Stomach (tissue), 9 donors: ENCODE data around the gene NXPH1. TPM values are rescaled to one million over a fixed set of nuclear protein-coding genes. Genes with fewer than 3 reads are reported as not detected.

Experiments
- DNase-seq, 2 donors: peaks; one replicate each; pipeline versions ENCODE4 v3.0.0 to v3.0.0-alpha.2; 2013 to 2019
- H3K27ac ChIP-seq, 5 donors: fragments of 200-600 bp in 4 of 5; sonication (generic) in 4 of 5; one replicate each; pipeline ENCODE4 v1.5.1; 2013 to 2019; ENCODE audit warnings: mild to moderate bottlenecking in 1 of 5, moderate library complexity in 1 of 5
- H3K27me3 ChIP-seq, 3 donors: fragments of 200-600 bp; sonication (generic); one replicate each; pipeline ENCODE4 v1.5.1; 2017 to 2019; ENCODE audit warnings: mixed run types in 1 of 3
- H3K36me3 ChIP-seq, 4 donors: fragments of 200-600 bp; sonication (generic); 1 replicate in 3 of 4; 2 replicates in 1 of 4; pipeline ENCODE4 v1.5.1; 2016 to 2019
- H3K4me1 ChIP-seq, 4 donors: fragments of 200-600 bp; sonication (generic); one replicate each; pipeline ENCODE4 v1.5.1; 2016 to 2019
- H3K4me3 ChIP-seq, 4 donors: fragments of 200-600 bp; sonication (generic) in 3 of 4; one replicate each; pipeline ENCODE4 v1.5.1; 2016 to 2019; ENCODE audit warnings: mild to moderate bottlenecking in 1 of 4
- H3K9me3 ChIP-seq, 4 donors: fragments of 200-600 bp; sonication (generic); one replicate each; pipeline ENCODE4 v1.5.1; 2016 to 2019
- CTCF ChIP-seq, 7 experiments: fragments of 450-650 bp in 4 of 7; fragments of 200-600 bp in 3 of 7; sonication (generic) in 3 of 7; IDR thresholded peaks; one replicate each; pipeline ENCODE4 v1.5.1; 2016 to 2019; ENCODE audit warnings: antibody characterized with exemption in 7 of 7, control low read depth in 2 of 7, mild to moderate bottlenecking in 1 of 7
- EP300 ChIP-seq: sonication (generic); formaldehyde crosslinking; IDR thresholded peaks from one replicate; pipeline ENCODE4 v1.6.1; 2017; ENCODE audit warnings: antibody characterized with exemption
- POLR2A ChIP-seq, 4 donors: fragments of 450-650 bp; IDR thresholded peaks; one replicate each; pipeline ENCODE4 v1.6.1; 2016; ENCODE audit warnings: antibody characterized with exemption in 4 of 4, control low read depth in 2 of 4, mild to moderate bottlenecking in 1 of 4, moderate library complexity in 1 of 4
- POLR2AphosphoS5 ChIP-seq, 3 donors: sonication (generic); formaldehyde crosslinking; IDR thresholded peaks; one replicate each; pipeline ENCODE4 v1.6.1; 2016; ENCODE audit warnings: antibody characterized with exemption in 3 of 3
- WGBS, 5 donors: extraction: QIAGEN DNeasy Blood & Tissue Kit in 3 of 5; methylation state at CpG; one replicate each; pipeline versions ENCODE4 v1.1.5 to v1.1.7; 2013 to 2018; 5-methylcytosine and 5-hydroxymethylcytosine counted together
- intact Hi-C: fragments of 100-400 bp; cut with DNase I; formaldehyde crosslinking; loops from one replicate; pipeline ENCODE4 v1.15.1; 2023; ENCODE audit warnings: low total_unique reads
- polyA plus RNA-seq, 3 donors: library from polyadenylated mRNA; stranded (reverse); fragments of 200-250 nt; gene quantifications; one replicate each; pipeline ENCODE4 v1.2.3, GENCODE V29; 2013
- total RNA-seq, 5 donors: library from RNA; depleted of rRNA; stranded (reverse); fragments of >200 nt; gene quantifications; one replicate each; pipeline versions ENCODE4 v1.1.0 to v1.2.3, GENCODE V29; 2014 to 2016
- donor health status: healthy with polysubstance abuse.
- donor health status: Bipolar disorder and iron deficiency.
- donor health status: healthy.

The NXPH1 gene
- total and polyA plus RNA-seq, 8 donors = 0.37 TPM; not detected in 7

DNA sequence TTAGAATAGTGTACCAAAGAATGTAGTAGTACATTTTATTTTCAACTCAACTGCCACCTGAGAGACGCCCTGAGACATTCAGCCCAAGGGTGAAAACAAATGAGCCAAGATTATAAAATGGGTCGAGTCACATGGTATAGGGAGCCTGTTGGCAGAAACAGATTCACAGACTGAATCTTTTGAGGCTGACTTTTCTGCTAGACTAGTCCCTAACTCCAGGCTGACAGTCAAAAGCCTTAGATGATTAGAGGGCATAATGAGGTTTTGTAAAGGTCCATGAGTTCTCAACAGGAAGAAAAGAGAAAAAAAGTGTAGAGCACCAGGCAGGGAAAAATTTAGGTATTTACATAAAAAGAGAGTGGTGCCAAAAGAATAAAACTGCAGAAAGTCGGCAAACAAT lies 128.0 kb downstream of the NXPH1 start:
- Histone ChIP-seq H3K36me3 (no peaks in the 10 kb centered on the region), H3K9me3 (no peaks in the 10 kb centered on the region), H3K27me3 (no peaks in the 10 kb centered on the region), H3K4me1 (no peaks in the 10 kb centered on the region), H3K27ac (no peak overlapping the region), H3K4me3 (no peak overlapping the region)
- no peak for TF ChIP-seq POLR2AphosphoS5 (IDR thresholded peaks at IDR 0.05)
- TF ChIP-seq EP300 = no peak
- no peak for TF ChIP-seq POLR2A (IDR thresholded peaks at IDR 0.05)
- no peak for TF ChIP-seq CTCF (IDR thresholded peaks at IDR 0.05)
- WGBS, 5 donors = 52 to 66% (median 59%) methylated on average over 3 of the region's 3 CpGs
- intact Hi-C loops = no loop called here
- no peak for DNase-seq

- DNase-seq = no peak
- TF ChIP-seq POLR2AphosphoS5 (IDR thresholded peaks at IDR 0.05) = no peak
- no peak for TF ChIP-seq CTCF (IDR thresholded peaks at IDR 0.05)
- no peak for TF ChIP-seq EP300
- no peak for TF ChIP-seq POLR2A (IDR thresholded peaks at IDR 0.05)
- intact Hi-C loops = no loop called here
Observed at GRCh38 chr7:8564281-8564680, 130.9 kb downstream of the NXPH1 start.

DNA sequence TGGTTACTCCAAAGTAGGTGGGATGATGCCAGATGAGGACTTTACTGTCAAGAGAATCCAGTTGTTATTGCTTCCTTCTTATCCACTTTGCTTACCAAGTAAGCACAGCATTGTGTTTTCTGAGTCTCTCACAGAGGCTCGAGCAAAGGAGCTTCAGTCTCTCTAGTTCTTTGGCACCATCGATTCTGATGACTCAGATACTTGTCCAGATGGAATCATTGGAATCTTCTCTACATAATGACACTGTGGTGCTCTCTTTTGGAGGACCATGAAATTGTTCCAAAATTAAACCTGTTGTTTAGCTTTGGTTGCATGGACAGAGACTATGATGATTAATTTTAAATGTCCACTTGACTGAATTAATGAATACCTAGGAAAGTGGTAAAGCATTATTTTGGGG lies 132.6 kb downstream of the NXPH1 start:
- WGBS, 5 donors = 52 to 69% (median 61%) methylated on average over 2 of the region's 2 CpGs
- DNase-seq = no peak
- intact Hi-C loops = no loop called here
- no peak for TF ChIP-seq CTCF (IDR thresholded peaks at IDR 0.05)
- no peak for TF ChIP-seq POLR2AphosphoS5 (IDR thresholded peaks at IDR 0.05)
- TF ChIP-seq POLR2A (IDR thresholded peaks at IDR 0.05) = no peak
- TF ChIP-seq EP300 = no peak
- Histone ChIP-seq H3K4me3 (no peak overlapping the region), H3K36me3 (no peaks in the 10 kb centered on the region), H3K9me3 (no peaks in the 10 kb centered on the region), H3K4me1 (no peaks in the 10 kb centered on the region), H3K27me3 (no peaks in the 10 kb centered on the region), H3K27ac (no peak overlapping the region)

More at GRCh38 chr7:8564281-8564680, 130.9 kb downstream of the NXPH1 start:
- H3K4me1 ChIP-seq = no peaks in the 10 kb centered on the region
- H3K36me3 ChIP-seq = no peaks in the 10 kb centered on the region
- no peak overlapping the region for H3K27ac ChIP-seq
- no peaks in the 10 kb centered on the region for H3K27me3 ChIP-seq
- WGBS, 5 donors = 67 to 80% (median 72%) methylated on average over 3 of the region's 3 CpGs
- H3K4me3 ChIP-seq = no peak overlapping the region
- no peaks in the 10 kb centered on the region for H3K9me3 ChIP-seq

DNA sequence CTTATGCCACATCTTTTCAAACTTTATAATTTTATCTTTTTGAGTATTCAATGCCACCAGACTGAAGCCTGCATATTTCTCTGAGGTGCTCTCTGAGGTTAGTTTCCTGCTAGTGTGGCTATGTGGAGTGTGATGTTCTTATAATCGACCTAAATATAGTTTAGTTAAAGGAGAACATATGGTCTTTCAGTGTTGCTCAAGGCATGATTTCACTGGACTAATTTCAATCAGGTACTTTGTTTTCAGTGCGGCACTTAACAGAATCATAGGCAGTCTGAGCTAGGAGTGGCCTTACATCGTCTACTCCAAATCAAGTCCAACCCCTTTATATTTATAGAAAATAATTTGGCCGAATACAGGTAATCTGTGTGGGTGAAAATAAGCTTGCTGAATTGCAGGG lies 134.2 kb downstream of the NXPH1 start:
- no peak for TF ChIP-seq POLR2AphosphoS5 (IDR thresholded peaks at IDR 0.05)
- no peak for TF ChIP-seq CTCF (IDR thresholded peaks at IDR 0.05)
- no peak for TF ChIP-seq EP300
- DNase-seq = no peak
- Histone ChIP-seq H3K4me1 (no peaks in the 10 kb centered on the region), H3K27me3 (no peaks in the 10 kb centered on the region), H3K27ac (no peak overlapping the region), H3K4me3 (no peak overlapping the region), H3K36me3 (no peaks in the 10 kb centered on the region), H3K9me3 (no peaks in the 10 kb centered on the region)
- intact Hi-C loops = no loop called here
- WGBS, 5 donors = 79 to 82% (median 80%) methylated on average over 4 of the region's 4 CpGs
